SK-N-SH treated with all-trans-retinoic acid at 6 μM for 48 hours (cell line): Measurements from ENCODE around the gene PRMT2.

Source experiments
- ESRRG ChIP-seq: fragments of 250-450 bp; sonication (Bioruptor Pico); IDR thresholded peaks from 2 replicates; pipeline ENCODE4 v1.6.1; 2021; ENCODE audit warnings: mild to moderate bottlenecking
- PATZ1 ChIP-seq: fragments of 250-450 bp; sonication (Bioruptor Pico); IDR thresholded peaks from 2 replicates; pipeline ENCODE4 v1.8.0; 2020; ENCODE audit warnings: mild to moderate bottlenecking, moderate library complexity, borderline replicate concordance
- POU6F1 ChIP-seq: fragments of 250-450 bp; sonication (Bioruptor Pico); IDR thresholded peaks from 2 replicates; pipeline ENCODE4 v1.8.0; 2021; ENCODE audit warnings: low read depth, mild to moderate bottlenecking, moderate library complexity, borderline replicate concordance
- PPARA ChIP-seq: fragments of 250-450 bp; sonication (Bioruptor Pico); IDR thresholded peaks from 2 replicates; pipeline ENCODE4 v1.5.0; 2020; ENCODE audit warnings: mild to moderate bottlenecking, borderline replicate concordance
- RARB ChIP-seq: fragments of 250-450 bp; sonication (Bioruptor Pico); IDR thresholded peaks from 2 replicates; pipeline ENCODE4 v1.8.0; 2021; ENCODE audit warnings: mild to moderate bottlenecking, moderate library complexity
- TCF4 ChIP-seq: fragments of 250-450 bp; sonication (Bioruptor Pico); IDR thresholded peaks from 2 replicates; pipeline ENCODE4 v1.8.0; 2021; ENCODE audit warnings: mild to moderate bottlenecking, moderate library complexity, borderline replicate concordance
- TOX ChIP-seq: fragments of 250-450 bp; sonication (Bioruptor Pico); IDR thresholded peaks from 2 replicates; pipeline ENCODE4 v1.8.0; 2021; ENCODE audit warnings: mild to moderate bottlenecking, moderate library complexity, borderline replicate concordance
- TSHZ2 ChIP-seq: fragments of 250-450 bp; sonication (Bioruptor Pico); IDR thresholded peaks from 2 replicates; pipeline ENCODE4 v1.5.0; 2020; ENCODE audit warnings: mild to moderate bottlenecking, moderate library complexity
- ZFP3 ChIP-seq: fragments of 250-450 bp; sonication (Bioruptor Pico); IDR thresholded peaks from 2 replicates; pipeline ENCODE4 v1.5.0; 2020; ENCODE audit warnings: mild to moderate bottlenecking, moderate library complexity
- ZFP30 ChIP-seq: fragments of 450-650 bp; formaldehyde crosslinking; IDR thresholded peaks from 2 replicates; pipeline ENCODE4 v1.5.0; 2022; ENCODE audit warnings: mild to moderate bottlenecking, moderate library complexity
- ZNF70 ChIP-seq: fragments of 450-650 bp; formaldehyde crosslinking; IDR thresholded peaks from 2 replicates; pipeline ENCODE4 v1.5.0; 2020; ENCODE audit warnings: mild to moderate bottlenecking, moderate library complexity

GRCh38 chr21:46662367-46662654 lies 26.8 kb downstream of the PRMT2 start:
- TF ChIP-seq ESRRG (no peak), RARB (no peak), TOX (no peak), ZNF70 (no peak), ZFP30 (CRISPR knock-in tag) (no peak), PATZ1 (CRISPR knock-in tag) (no peak), TSHZ2 (CRISPR knock-in tag) (no peak), ZFP3 (CRISPR knock-in tag) (no peak), PPARA (no peak), TCF4 (CRISPR knock-in tag) (no peak), POU6F1 (CRISPR knock-in tag) (no peak)
